Right atrium auricular region (tissue), 2 donors: ENCODE measurements around the gene RHOT1. TPM values are rescaled to one million over a fixed set of nuclear protein-coding genes. Genes with fewer than 3 reads are reported as not detected.
A peak's percentile ranks its signal among the peaks of the same experiment; 100 is the strongest.

Experiments used
- DNase-seq: peaks from one replicate; pipeline ENCODE4 v3.0.0-alpha.2; 2019; ENCODE audit warnings: low spot score
- H3K27ac ChIP-seq, 2 donors: fragments of 200-600 bp; sonication (generic); 1 replicate in 1 of 2; 2 replicates in 1 of 2; pipeline ENCODE4 v1.5.1; 2016 to 2019
- H3K27me3 ChIP-seq, 2 donors: fragments of 200-600 bp; sonication (generic); one replicate each; pipeline versions ENCODE4 v1.5.1 to v1.6.0; 2017 to 2019
- H3K36me3 ChIP-seq: fragments of 200-600 bp; sonication (generic); one replicate; pipeline ENCODE4 v1.5.1; 2016
- H3K4me1 ChIP-seq, 2 donors: fragments of 200-600 bp; sonication (generic); one replicate each; pipeline versions ENCODE4 v1.5.1 to v1.6.0; 2017 to 2019
- H3K4me3 ChIP-seq, 2 donors: fragments of 200-600 bp; sonication (generic); 1 replicate in 1 of 2; 2 replicates in 1 of 2; pipeline ENCODE4 v1.5.1; 2017 to 2019; ENCODE audit warnings: mild to moderate bottlenecking in 1 of 2, moderate library complexity in 1 of 2
- H3K9me3 ChIP-seq, 2 donors: fragments of 200-600 bp; sonication (generic); one replicate each; pipeline ENCODE4 v1.5.1; 2019
- CTCF ChIP-seq, 2 donors: fragments of 200-600 bp; sonication (generic); IDR thresholded peaks; one replicate each; pipeline ENCODE4 v1.5.1; 2019; ENCODE audit warnings: antibody characterized with exemption in 2 of 2
- total RNA-seq, 2 donors: library from RNA; depleted of rRNA; stranded (reverse); fragments of >200 nt; gene quantifications; one replicate each; pipeline ENCODE4 v1.1.0, GENCODE V29; 2016

The RHOT1 gene
- total RNA-seq, 2 donors from 2014 or later = 39.6 to 51.0 TPM

GRCh38 chr17:32241640-32242039, 99.3 kb downstream of the RHOT1 start:
- TF ChIP-seq CTCF (IDR thresholded peaks at IDR 0.05) = no peak
- H3K9me3 ChIP-seq = no peaks in the 10 kb centered on the region
- H3K36me3 ChIP-seq = no peaks in the 10 kb centered on the region
- H3K4me3 ChIP-seq = no peak overlapping the region
- H3K4me1 ChIP-seq = peaks cover 0 to 18% of the 10 kb centered on the region in 2 donors
- H3K27ac ChIP-seq = no peak overlapping the region
- no peak for DNase-seq
- H3K27me3 ChIP-seq = no peaks in the 10 kb centered on the region

- no peak overlapping the region for H3K27ac ChIP-seq
- no peak for TF ChIP-seq CTCF (IDR thresholded peaks at IDR 0.05)
- DNase-seq = no peak
- H3K4me1 ChIP-seq = no peaks in the 10 kb centered on the region
- no peak overlapping the region for H3K4me3 ChIP-seq
- H3K27me3 ChIP-seq = no peaks in the 10 kb centered on the region
- H3K36me3 ChIP-seq = no peaks in the 10 kb centered on the region
- no peaks in the 10 kb centered on the region for H3K9me3 ChIP-seq
Measured at GRCh38 chr17:32249475-32249874, 107.2 kb downstream of the RHOT1 start.

GRCh38 chr17:32253117-32253611, 110.9 kb downstream of the RHOT1 start:
- peak; percentile 95 to 99 for TF ChIP-seq CTCF (IDR thresholded peaks at IDR 0.05)
- Histone ChIP-seq H3K4me3 (no peak overlapping the region), H3K27me3 (no peaks in the 10 kb centered on the region), H3K27ac (no peak overlapping the region), H3K9me3 (no peaks in the 10 kb centered on the region), H3K4me1 (peaks cover 0 to 9% of the 10 kb centered on the region in 2 donors), H3K36me3 (no peaks in the 10 kb centered on the region)
- peak; percentile 83 for DNase-seq

GRCh38 chr17:32256012-32256700, 113.9 kb downstream of the RHOT1 start:
- H3K4me3 ChIP-seq = no peak overlapping the region
- H3K9me3 ChIP-seq = no peaks in the 10 kb centered on the region
- H3K27ac ChIP-seq = no peak overlapping the region
- TF ChIP-seq CTCF (IDR thresholded peaks at IDR 0.05) = no peak
- no peaks in the 10 kb centered on the region for H3K36me3 ChIP-seq
- H3K27me3 ChIP-seq = no peaks in the 10 kb centered on the region
- no peak for DNase-seq
- H3K4me1 ChIP-seq = peaks cover 0 to 9% of the 10 kb centered on the region in 2 donors

GRCh38 chr17:32256701-32257019, 114.4 kb downstream of the RHOT1 start:
- peaks cover 0 to 13% of the 10 kb centered on the region in 2 donors for H3K4me1 ChIP-seq
- no peaks in the 10 kb centered on the region for H3K27me3 ChIP-seq
- H3K9me3 ChIP-seq = no peaks in the 10 kb centered on the region
- H3K4me3 ChIP-seq = no peak overlapping the region
- no peak overlapping the region for H3K27ac ChIP-seq
- TF ChIP-seq CTCF (IDR thresholded peaks at IDR 0.05) = no peak
- DNase-seq = no peak
- no peaks in the 10 kb centered on the region for H3K36me3 ChIP-seq
